Measurements from ENCODE around the gene SHOC2.

SHOC2 gene

DNA sequence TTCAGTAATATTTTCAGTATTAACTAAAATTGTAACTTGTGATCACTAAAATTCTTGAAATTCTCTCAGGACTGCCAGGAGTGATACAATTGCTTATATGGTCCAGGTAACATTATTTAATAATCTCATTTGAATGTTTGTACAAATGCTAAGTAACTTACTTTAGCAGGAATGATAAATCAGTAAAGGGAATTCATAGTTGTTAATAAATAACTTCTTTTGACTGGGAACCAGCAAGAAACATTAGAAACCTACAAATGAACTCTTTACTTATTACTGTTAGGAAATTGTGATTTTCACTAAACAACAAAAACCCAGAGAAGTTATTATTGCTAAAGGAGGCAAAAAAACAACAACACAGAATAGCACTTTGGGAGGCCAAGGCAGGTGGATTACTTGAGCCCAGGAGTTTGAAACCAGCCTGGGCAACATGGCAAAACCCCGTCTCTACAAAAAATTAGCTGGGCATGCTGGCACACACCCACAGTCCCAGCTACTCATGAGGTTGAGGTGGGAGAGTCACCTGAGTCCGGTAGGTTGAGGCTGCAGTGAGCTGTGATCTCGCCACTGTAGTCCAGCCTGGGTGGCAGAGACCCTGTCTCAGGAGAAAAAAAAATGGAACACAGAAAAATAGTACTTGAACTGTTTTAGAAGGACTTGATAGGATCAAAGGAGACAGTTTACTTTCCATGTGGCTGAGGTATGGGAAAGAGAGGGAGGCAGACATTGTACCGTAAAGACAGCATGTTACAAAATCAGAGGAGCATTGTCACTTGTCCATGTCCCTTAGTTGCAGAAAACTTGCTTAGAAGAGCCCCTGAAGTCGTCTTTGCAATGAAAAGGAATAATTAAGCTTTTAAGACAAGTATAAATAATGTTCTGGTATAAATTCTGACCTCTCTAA, 53.1 kb downstream of the SHOC2 start:
- Histone ChIP-seq H3K18ac (ENCODE audit: low read length) (no peak overlapping the region), H3K27ac (ENCODE audit: low read depth, low read length) (no peak overlapping the region), H4K8ac (ENCODE audit: low read depth, low read length) (no peak overlapping the region), H2BK5ac (ENCODE audit: low read depth, low read length, poor library complexity) (no peak overlapping the region), H3K27me3 (ENCODE audit: insufficient read depth, low read length) (no peaks in the 10 kb centered on the region), H3K9me3 (ENCODE audit: insufficient read depth, low read depth, low read length) (no peaks in the 10 kb centered on the region), H3K36me3 (ENCODE audit: control insufficient read depth in 1 of 2, insufficient read depth in 2 of 2, low read length in 2 of 2) (peaks cover 0 to 1% of the 10 kb centered on the region in 2 experiments), H2AK5ac (ENCODE audit: low read length) (no peak overlapping the region), H2BK120ac (ENCODE audit: insufficient read depth, low read length, poor library complexity) (no peak overlapping the region), H3K23ac (ENCODE audit: low read length) (no peak overlapping the region), H3K79me1 (ENCODE audit: low read length) (no peaks in the 10 kb centered on the region), H3K4me1 (ENCODE audit: control insufficient read depth in 1 of 2, insufficient read depth in 2 of 2, low read length in 2 of 2) (no peaks in the 10 kb centered on the region), H3K79me2 (ENCODE audit: control insufficient read depth, insufficient read depth, low read length, poor library complexity) (no peaks in the 10 kb centered on the region), H4K91ac (ENCODE audit: low read depth, low read length) (no peak overlapping the region), H2BK12ac (ENCODE audit: low read length) (no peak overlapping the region), H3K4me2 (ENCODE audit: low read length) (no peak overlapping the region), H4K12ac (ENCODE audit: low read depth, low read length) (no peak overlapping the region), H3K14ac (ENCODE audit: low read length) (no peak overlapping the region), H3K9ac (ENCODE audit: low read length) (no peak overlapping the region), H3K4ac (ENCODE audit: low read depth, low read length) (no peak overlapping the region), H3K4me3 (ENCODE audit: low read depth, low read length) (no peak overlapping the region), H2AFZ (ENCODE audit: insufficient read depth, low read length, poor library complexity) (no peak overlapping the region)
- WGBS (ENCODE audit: extremely low coverage, insufficient coverage, insufficient read length) = no CpG with 5 or more reads among the region's 5 CpGs
- no peak for DNase-seq

DNA sequence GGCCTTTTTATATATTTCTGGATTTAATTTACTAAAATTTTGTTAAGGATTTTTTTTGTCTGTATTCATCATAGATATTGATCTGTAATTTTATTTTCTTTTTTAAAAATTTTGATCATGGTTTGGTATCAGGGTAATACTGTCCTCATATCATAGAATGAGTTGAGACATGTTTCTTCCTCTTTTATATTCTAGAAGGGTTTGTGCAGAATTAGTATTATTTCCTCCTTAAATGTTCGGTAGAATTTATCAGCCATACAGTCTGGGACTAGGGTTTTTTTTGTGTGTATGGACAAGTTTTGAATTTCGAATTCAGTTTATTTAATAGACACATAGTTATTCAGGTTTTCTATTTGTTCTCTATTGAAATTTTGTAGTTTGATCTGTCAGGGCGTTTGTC, 54.0 kb downstream of the SHOC2 start:
- H3K18ac ChIP-seq (ENCODE audit: low read length) = no peak overlapping the region
- H4K8ac ChIP-seq (ENCODE audit: low read depth, low read length) = no peak overlapping the region
- H3K27me3 ChIP-seq (ENCODE audit: insufficient read depth, low read length) = no peaks in the 10 kb centered on the region
- H3K9ac ChIP-seq (ENCODE audit: low read length) = no peak overlapping the region
- no peak overlapping the region for H3K4ac ChIP-seq (ENCODE audit: low read depth, low read length)
- H3K9me3 ChIP-seq (ENCODE audit: insufficient read depth, low read depth, low read length) = no peaks in the 10 kb centered on the region
- no peaks in the 10 kb centered on the region for H3K79me2 ChIP-seq (ENCODE audit: control insufficient read depth, insufficient read depth, low read length, poor library complexity)
- no peak overlapping the region for H3K14ac ChIP-seq (ENCODE audit: low read length)
- H3K4me2 ChIP-seq (ENCODE audit: low read length) = no peak overlapping the region
- no peak for DNase-seq
- H3K79me1 ChIP-seq (ENCODE audit: low read length) = no peaks in the 10 kb centered on the region
- WGBS (ENCODE audit: extremely low coverage, insufficient coverage, insufficient read length) = no CpG with 5 or more reads among the region's 3 CpGs
- no peak overlapping the region for H2BK120ac ChIP-seq (ENCODE audit: insufficient read depth, low read length, poor library complexity)
- no peak overlapping the region for H3K4me3 ChIP-seq (ENCODE audit: low read depth, low read length)
- H3K36me3 ChIP-seq (ENCODE audit: control insufficient read depth in 1 of 2, insufficient read depth in 2 of 2, low read length in 2 of 2) = peaks cover 0 to 1% of the 10 kb centered on the region in 2 experiments
- H4K12ac ChIP-seq (ENCODE audit: low read depth, low read length) = no peak overlapping the region
- H2BK12ac ChIP-seq (ENCODE audit: low read length) = no peak overlapping the region
- no peak overlapping the region for H2AFZ ChIP-seq (ENCODE audit: insufficient read depth, low read length, poor library complexity)
- H3K27ac ChIP-seq (ENCODE audit: low read depth, low read length) = no peak overlapping the region
- H2AK5ac ChIP-seq (ENCODE audit: low read length) = no peak overlapping the region
- H4K91ac ChIP-seq (ENCODE audit: low read depth, low read length) = no peak overlapping the region
- no peak overlapping the region for H2BK5ac ChIP-seq (ENCODE audit: low read depth, low read length, poor library complexity)
- peaks cover 0 to 3% of the 10 kb centered on the region in 2 experiments for H3K4me1 ChIP-seq (ENCODE audit: control insufficient read depth in 1 of 2, insufficient read depth in 2 of 2, low read length in 2 of 2)
- H3K23ac ChIP-seq (ENCODE audit: low read length) = no peak overlapping the region

GRCh38 chr10:110976577-110976976, 57.2 kb downstream of the SHOC2 start:
- no peak overlapping the region for H3K4me2 ChIP-seq (ENCODE audit: low read length)
- H2AK5ac ChIP-seq (ENCODE audit: low read length) = no peak overlapping the region
- no peak overlapping the region for H2BK120ac ChIP-seq (ENCODE audit: insufficient read depth, low read length, poor library complexity)
- no peak overlapping the region for H2AFZ ChIP-seq (ENCODE audit: insufficient read depth, low read length, poor library complexity)
- H3K27ac ChIP-seq (ENCODE audit: low read depth, low read length) = no peak overlapping the region
- H2BK5ac ChIP-seq (ENCODE audit: low read depth, low read length, poor library complexity) = no peak overlapping the region
- no peak overlapping the region for H3K4me3 ChIP-seq (ENCODE audit: low read depth, low read length)
- no peak for DNase-seq
- no peak overlapping the region for H3K18ac ChIP-seq (ENCODE audit: low read length)
- no peak overlapping the region for H4K12ac ChIP-seq (ENCODE audit: low read depth, low read length)
- H3K4ac ChIP-seq (ENCODE audit: low read depth, low read length) = no peak overlapping the region
- no peaks in the 10 kb centered on the region for H3K79me1 ChIP-seq (ENCODE audit: low read length)
- no peak overlapping the region for H4K8ac ChIP-seq (ENCODE audit: low read depth, low read length)
- H3K9ac ChIP-seq (ENCODE audit: low read length) = no peak overlapping the region
- no peaks in the 10 kb centered on the region for H3K9me3 ChIP-seq (ENCODE audit: insufficient read depth, low read depth, low read length)
- H3K4me1 ChIP-seq (ENCODE audit: control insufficient read depth in 1 of 2, insufficient read depth in 2 of 2, low read length in 2 of 2) = peaks cover 0 to 4% of the 10 kb centered on the region in 2 experiments
- H3K14ac ChIP-seq (ENCODE audit: low read length) = no peak overlapping the region
- H3K79me2 ChIP-seq (ENCODE audit: control insufficient read depth, insufficient read depth, low read length, poor library complexity) = no peaks in the 10 kb centered on the region
- no peak overlapping the region for H2BK12ac ChIP-seq (ENCODE audit: low read length)
- no peak overlapping the region for H3K23ac ChIP-seq (ENCODE audit: low read length)
- H4K91ac ChIP-seq (ENCODE audit: low read depth, low read length) = no peak overlapping the region
- H3K27me3 ChIP-seq (ENCODE audit: insufficient read depth, low read length) = no peaks in the 10 kb centered on the region
- H3K36me3 ChIP-seq (ENCODE audit: control insufficient read depth in 1 of 2, insufficient read depth in 2 of 2, low read length in 2 of 2) = peaks cover 0 to 1% of the 10 kb centered on the region in 2 experiments
- no CpG with 5 or more reads among the region's 1 CpG for WGBS (ENCODE audit: extremely low coverage, insufficient coverage, insufficient read length)

DNA sequence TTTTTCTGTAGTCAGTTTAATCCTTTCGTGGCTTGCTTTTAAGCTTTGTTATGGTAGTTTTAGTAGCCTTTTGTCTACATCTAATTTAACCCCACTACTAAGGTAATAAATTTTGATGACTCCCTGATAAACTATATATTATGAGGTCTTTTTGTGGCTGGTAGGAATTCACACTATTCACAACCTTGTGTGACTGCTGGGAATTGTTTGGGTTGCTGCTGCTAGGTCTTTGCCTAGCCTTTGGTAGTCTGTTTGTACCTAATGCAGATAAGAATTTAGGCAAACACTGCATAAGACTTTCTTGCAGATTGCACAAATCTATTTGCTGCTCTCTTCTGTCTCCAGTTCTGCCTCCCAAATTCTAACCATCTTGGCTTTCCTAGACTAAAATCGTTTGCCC, 58.3 kb downstream of the SHOC2 start:
- Histone ChIP-seq H3K9me3 (ENCODE audit: insufficient read depth, low read depth, low read length) (no peaks in the 10 kb centered on the region), H2BK5ac (ENCODE audit: low read depth, low read length, poor library complexity) (no peak overlapping the region), H2BK12ac (ENCODE audit: low read length) (no peak overlapping the region), H3K4me1 (ENCODE audit: control insufficient read depth in 1 of 2, insufficient read depth in 2 of 2, low read length in 2 of 2) (peaks cover 0 to 4% of the 10 kb centered on the region in 2 experiments), H3K79me2 (ENCODE audit: control insufficient read depth, insufficient read depth, low read length, poor library complexity) (no peaks in the 10 kb centered on the region), H2AFZ (ENCODE audit: insufficient read depth, low read length, poor library complexity) (no peak overlapping the region), H3K18ac (ENCODE audit: low read length) (no peak overlapping the region), H3K4me2 (ENCODE audit: low read length) (no peak overlapping the region), H2AK5ac (ENCODE audit: low read length) (no peak overlapping the region), H3K23ac (ENCODE audit: low read length) (no peak overlapping the region), H4K8ac (ENCODE audit: low read depth, low read length) (no peak overlapping the region), H4K12ac (ENCODE audit: low read depth, low read length) (no peak overlapping the region), H3K9ac (ENCODE audit: low read length) (no peak overlapping the region), H3K36me3 (ENCODE audit: control insufficient read depth in 1 of 2, insufficient read depth in 2 of 2, low read length in 2 of 2) (peaks cover 0 to 1% of the 10 kb centered on the region in 2 experiments), H3K14ac (ENCODE audit: low read length) (no peak overlapping the region), H2BK120ac (ENCODE audit: insufficient read depth, low read length, poor library complexity) (no peak overlapping the region), H3K27ac (ENCODE audit: low read depth, low read length) (no peak overlapping the region), H3K27me3 (ENCODE audit: insufficient read depth, low read length) (no peaks in the 10 kb centered on the region), H4K91ac (ENCODE audit: low read depth, low read length) (no peak overlapping the region), H3K4ac (ENCODE audit: low read depth, low read length) (no peak overlapping the region), H3K4me3 (ENCODE audit: low read depth, low read length) (no peak overlapping the region), H3K79me1 (ENCODE audit: low read length) (no peaks in the 10 kb centered on the region)
- no CpG with 5 or more reads among the region's 2 CpGs for WGBS (ENCODE audit: extremely low coverage, insufficient coverage, insufficient read length)
- no peak for DNase-seq
